ENCODE data around the gene POLG.

DNA sequence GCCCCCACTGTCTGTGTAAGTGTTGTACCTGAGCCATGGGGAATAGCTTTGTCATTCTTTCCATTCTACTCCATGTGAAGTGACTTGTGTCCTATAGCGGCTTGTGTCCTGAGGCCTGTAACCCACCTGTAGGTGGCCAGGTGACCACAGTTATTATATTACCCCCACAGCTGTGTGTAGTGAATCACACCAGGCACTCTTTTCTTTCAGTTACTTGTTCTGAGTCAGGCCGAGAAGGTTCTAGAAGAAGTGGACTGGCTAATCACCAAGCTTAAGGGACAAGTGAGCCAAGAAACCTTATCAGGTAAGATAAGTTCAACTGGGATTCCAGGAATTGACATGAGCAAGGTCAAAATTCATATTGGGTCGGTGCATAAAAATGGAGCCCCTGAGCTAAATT, 29.2 kb downstream of the POLG start:
- TF ChIP-seq POLR2A (IDR thresholded peaks at IDR 0.05; ENCODE audit: low read depth, low read length) (no peak), TAF1 (IDR thresholded peaks at IDR 0.05; ENCODE audit: borderline replicate concordance, low read depth, low read length) (no peak)

Data from GM12892 (cell line).